ENCODE measurements around the gene TRPM8. TPM values are rescaled to one million over a fixed set of nuclear protein-coding genes. Genes with fewer than 3 reads are reported as not detected.
"Not testable (repeated sequence)": the region's sequence is repeated elsewhere in the genome, so short reads cannot be mapped to it uniquely, and the experiment has no call there.

Gene TRPM8
- total RNA-seq = not detected

DNA sequence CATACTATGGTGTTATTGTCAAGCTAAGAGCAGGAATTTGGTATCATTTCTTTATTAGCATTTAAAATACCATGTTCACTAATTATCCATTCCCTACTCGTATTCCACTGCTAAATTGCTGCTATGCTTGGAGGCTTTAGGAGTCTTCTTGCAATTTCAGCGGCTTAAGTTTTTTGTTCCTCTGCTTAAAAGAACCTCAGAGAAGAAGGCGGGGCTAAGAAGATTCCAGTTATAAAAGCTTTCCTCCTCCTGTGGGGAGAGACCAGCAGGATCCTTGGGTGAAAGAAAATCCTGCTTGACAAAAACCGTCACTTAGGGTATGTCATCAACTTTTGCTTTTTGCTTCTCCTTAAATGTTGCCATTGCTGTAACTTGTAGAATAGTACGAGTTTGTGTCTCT, at the start of gene TRPM8:
TRPM8 (plus strand) TSS at position 258 of the 400 bp plus-strand sequence. CDS start 9,165 bp downstream, outside the sequence.
- ATAC-seq (no peak), DNase-seq (no peak)
- no peak within 1 kb of the TSS for H3K27ac ChIP-seq
- H3K4me3 ChIP-seq = no peak within 1 kb of the TSS
- in situ Hi-C loops (cut with MboI; ENCODE audit: low sequenced_read_pairs in 4 of 4) = no loop called here
- H3K36me3 ChIP-seq = no peaks in the 10 kb centered on the region
- H3K27me3 ChIP-seq = no peaks in the 10 kb centered on the region
- intact Hi-C loops (cut with DNase I; ENCODE audit: low total_unique reads) = no loop called here
- no peaks in the 10 kb centered on the region for H3K9me3 ChIP-seq
- TF ChIP-seq, protein P1, sequence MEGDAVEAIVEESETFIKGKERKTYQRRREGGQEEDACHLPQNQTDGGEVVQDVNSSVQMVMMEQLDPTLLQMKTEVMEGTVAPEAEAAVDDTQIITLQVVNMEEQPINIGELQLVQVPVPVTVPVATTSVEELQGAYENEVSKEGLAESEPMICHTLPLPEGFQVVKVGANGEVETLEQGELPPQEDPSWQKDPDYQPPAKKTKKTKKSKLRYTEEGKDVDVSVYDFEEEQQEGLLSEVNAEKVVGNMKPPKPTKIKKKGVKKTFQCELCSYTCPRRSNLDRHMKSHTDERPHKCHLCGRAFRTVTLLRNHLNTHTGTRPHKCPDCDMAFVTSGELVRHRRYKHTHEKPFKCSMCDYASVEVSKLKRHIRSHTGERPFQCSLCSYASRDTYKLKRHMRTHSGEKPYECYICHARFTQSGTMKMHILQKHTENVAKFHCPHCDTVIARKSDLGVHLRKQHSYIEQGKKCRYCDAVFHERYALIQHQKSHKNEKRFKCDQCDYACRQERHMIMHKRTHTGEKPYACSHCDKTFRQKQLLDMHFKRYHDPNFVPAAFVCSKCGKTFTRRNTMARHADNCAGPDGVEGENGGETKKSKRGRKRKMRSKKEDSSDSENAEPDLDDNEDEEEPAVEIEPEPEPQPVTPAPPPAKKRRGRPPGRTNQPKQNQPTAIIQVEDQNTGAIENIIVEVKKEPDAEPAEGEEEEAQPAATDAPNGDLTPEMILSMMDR (IDR thresholded peaks at IDR 0.05 in 4 of 5, conservative IDR thresholded peaks at IDR 0.05 in 1 of 5) = no peak
- no peak for TF ChIP-seq POLR2A (IDR thresholded peaks at IDR 0.05)
- no peaks in the 10 kb centered on the region for H3K4me1 ChIP-seq

DNA sequence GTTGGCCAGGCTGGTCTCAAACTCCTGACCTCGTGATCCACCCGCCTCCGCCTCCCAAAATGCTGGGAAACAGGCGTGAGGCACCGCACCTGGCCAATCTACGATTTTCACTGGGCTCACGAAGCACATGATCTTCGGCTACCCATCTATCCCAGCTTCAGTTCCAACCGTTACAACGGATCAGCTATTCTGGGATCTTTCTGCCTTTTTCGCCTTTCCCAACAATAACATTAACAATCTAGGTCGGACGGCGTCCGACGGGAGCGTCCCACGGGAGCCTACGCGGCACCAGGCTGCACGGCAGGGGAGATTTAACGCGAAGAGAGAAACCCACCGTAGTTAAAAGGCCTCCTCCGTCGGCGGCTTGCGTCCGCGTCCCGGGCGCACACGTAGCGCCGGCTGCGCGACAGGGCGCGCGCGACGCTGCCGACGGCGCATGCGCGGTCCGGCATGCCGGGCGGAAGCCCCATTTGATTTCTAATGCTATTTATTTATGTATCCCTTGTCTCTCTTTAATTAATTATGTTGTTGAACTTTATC, 49.1 kb upstream of the TRPM8 start, which contains the start of gene MSL3B:
MSL3B (minus strand) TSS at position 394 of the 540 bp plus-strand sequence.
- ATAC-seq = no peak

DNA sequence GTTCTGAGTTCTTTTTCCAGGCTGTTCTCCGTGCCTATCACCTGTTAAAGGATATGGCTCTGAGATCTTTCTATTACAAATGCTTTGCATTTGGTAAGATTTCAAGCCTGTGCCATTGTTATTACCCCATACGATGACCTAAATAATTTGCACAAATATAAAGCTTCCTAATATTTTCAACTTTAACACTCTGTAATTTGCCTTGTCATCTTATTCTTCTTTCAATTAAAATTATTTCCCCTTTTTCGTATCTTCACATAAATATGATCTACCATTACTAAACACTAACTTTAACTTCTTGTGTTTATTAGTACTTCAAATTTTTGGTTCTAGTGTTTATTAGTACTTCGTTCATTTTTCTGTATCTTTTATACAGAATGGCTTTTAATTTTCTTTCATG, 45.7 kb upstream of the TRPM8 start:
- Histone ChIP-seq H3K36me3 (no peaks in the 10 kb centered on the region), H3K4me3 (no peak overlapping the region), H3K27me3 (peaks cover 0 to 29% (median 5%) of the 10 kb centered on the region in 3 donors), H3K27ac (no peak overlapping the region), H3K9me3 (no peaks in the 10 kb centered on the region), H3K4me1 (no peaks in the 10 kb centered on the region)
- no peak for ATAC-seq
- in situ Hi-C loops (cut with MboI; ENCODE audit: low sequenced_read_pairs in 4 of 4) (no loop called here), intact Hi-C loops (cut with DNase I; ENCODE audit: low total_unique reads) (no loop called here)
- TF ChIP-seq, protein P1 (IDR thresholded peaks at IDR 0.05 in 4 of 5, conservative IDR thresholded peaks at IDR 0.05 in 1 of 5) = no peak
- no peak for TF ChIP-seq POLR2A (IDR thresholded peaks at IDR 0.05)
- no peak for DNase-seq

More for the DNA sequence above, 49.1 kb upstream of the TRPM8 start, which contains the start of gene MSL3B:
- Histone ChIP-seq H3K4me1 (no peaks in the 10 kb centered on the region), H3K27me3 (peaks cover 0 to 29% (median 5%) of the 10 kb centered on the region in 3 donors), H3K9me3 (no peaks in the 10 kb centered on the region), H3K27ac (no peak within 1 kb of the TSS), H3K36me3 (no peaks in the 10 kb centered on the region), H3K4me3 (peak within 1 kb of the TSS; percentile 39 to 57 (median 44))
- no peak for DNase-seq
- TF ChIP-seq, protein P1 (IDR thresholded peaks at IDR 0.05 in 4 of 5, conservative IDR thresholded peaks at IDR 0.05 in 1 of 5) = no peak
- TF ChIP-seq POLR2A (IDR thresholded peaks at IDR 0.05) = no peak
- intact Hi-C loops (cut with DNase I; ENCODE audit: low total_unique reads) (no loop called here), in situ Hi-C loops (cut with MboI; ENCODE audit: low sequenced_read_pairs in 4 of 4) (no loop called here)

DNA sequence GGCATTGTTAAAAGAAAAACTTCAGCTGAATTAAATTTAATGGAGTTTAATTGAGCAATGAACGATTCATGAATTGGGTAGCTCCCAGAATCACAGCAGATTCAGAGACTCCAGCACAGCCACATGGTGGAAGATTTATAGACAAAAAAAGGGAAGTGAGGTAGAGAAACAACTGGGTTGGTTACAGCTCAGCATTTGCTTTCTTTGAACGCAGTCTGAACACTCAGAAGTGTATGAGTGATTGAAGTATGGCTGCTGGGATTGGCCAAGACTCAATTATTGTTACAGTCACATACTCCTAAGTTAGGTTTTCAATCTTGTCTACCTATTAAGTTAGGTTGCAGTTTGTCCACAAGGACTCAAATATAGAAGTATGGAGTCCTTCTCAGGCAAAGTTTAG, 45.0 kb upstream of the TRPM8 start:
- in situ Hi-C loops (cut with MboI; ENCODE audit: low sequenced_read_pairs in 4 of 4); DNase-seq; ATAC-seq; H3K4me1 ChIP-seq; H3K4me3 ChIP-seq; H3K36me3 ChIP-seq; H3K27ac ChIP-seq; intact Hi-C loops (cut with DNase I; ENCODE audit: low total_unique reads); H3K9me3 ChIP-seq: not testable (repeated sequence)
- peaks cover 0 to 29% (median 5%) of the 10 kb centered on the region in 3 donors for H3K27me3 ChIP-seq

DNA sequence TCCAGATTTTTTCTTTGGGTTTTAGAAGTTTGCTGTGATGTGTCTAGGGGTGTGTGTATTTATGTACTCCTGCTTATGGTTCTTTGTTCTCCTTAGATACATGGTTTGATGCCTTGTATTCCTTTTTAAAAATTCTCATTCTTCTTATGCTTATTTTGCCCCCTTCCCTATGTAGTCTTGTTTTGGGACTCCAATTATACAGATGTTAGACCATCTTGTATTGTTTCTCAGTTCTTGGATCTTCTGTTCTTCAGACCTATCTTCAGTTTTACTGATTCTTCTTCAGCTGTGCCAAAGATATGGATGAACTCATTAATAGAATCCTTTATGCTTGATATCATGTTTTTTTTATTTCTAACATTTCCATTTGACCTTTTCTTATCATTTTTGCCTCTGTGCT, 34.8 kb upstream of the TRPM8 start:
- no peak for TF ChIP-seq POLR2A (IDR thresholded peaks at IDR 0.05)
- TF ChIP-seq, protein P1 (IDR thresholded peaks at IDR 0.05 in 4 of 5, conservative IDR thresholded peaks at IDR 0.05 in 1 of 5) = no peak
- in situ Hi-C loops (cut with MboI; ENCODE audit: low sequenced_read_pairs in 4 of 4) (no loop called here), intact Hi-C loops (cut with DNase I; ENCODE audit: low total_unique reads) (no loop called here)

More for the DNA sequence above, 34.8 kb upstream of the TRPM8 start:
- H3K27ac ChIP-seq = no peak overlapping the region
- DNase-seq (no peak), ATAC-seq (no peak)
- peaks cover 0 to 10% (median 2%) of the 10 kb centered on the region in 3 donors for H3K9me3 ChIP-seq
- H3K4me1 ChIP-seq = no peaks in the 10 kb centered on the region
- H3K27me3 ChIP-seq = no peaks in the 10 kb centered on the region
- no peaks in the 10 kb centered on the region for H3K36me3 ChIP-seq
- H3K4me3 ChIP-seq = no peak overlapping the region
